MM.1S (cell line): ENCODE results near the gene CRKL.

Experiments
- EZH2 ChIP-seq: fragments of 300-600 bp; sonication (generic); optimal IDR thresholded peaks from 2 replicates; pipeline ENCODE3; 2017; ENCODE audit warnings: low read depth, mild to moderate bottlenecking, antibody characterized with exemption, low read length, mixed read lengths
- EZH2phosphoT487 ChIP-seq: fragments of 300-600 bp; sonication (generic); IDR thresholded peaks from 2 replicates; pipeline ENCODE4 v1.6.1; 2018; ENCODE audit warnings: antibody characterized with exemption, low read length
- TF ChIP-seq, protein P1 (sequence below): fragments of 300-600 bp; sonication (generic); IDR thresholded peaks from 2 replicates; pipeline ENCODE4 v1.5.1; 2016; ENCODE audit warnings: antibody characterized with exemption, low read length, mixed read lengths

GRCh38 chr22:21001601-21002325 lies 84.6 kb downstream of the CRKL start, which contains the start of gene THAP7:
- TF ChIP-seq EZH2phosphoT487 = no peak
- TF ChIP-seq, protein P1, sequence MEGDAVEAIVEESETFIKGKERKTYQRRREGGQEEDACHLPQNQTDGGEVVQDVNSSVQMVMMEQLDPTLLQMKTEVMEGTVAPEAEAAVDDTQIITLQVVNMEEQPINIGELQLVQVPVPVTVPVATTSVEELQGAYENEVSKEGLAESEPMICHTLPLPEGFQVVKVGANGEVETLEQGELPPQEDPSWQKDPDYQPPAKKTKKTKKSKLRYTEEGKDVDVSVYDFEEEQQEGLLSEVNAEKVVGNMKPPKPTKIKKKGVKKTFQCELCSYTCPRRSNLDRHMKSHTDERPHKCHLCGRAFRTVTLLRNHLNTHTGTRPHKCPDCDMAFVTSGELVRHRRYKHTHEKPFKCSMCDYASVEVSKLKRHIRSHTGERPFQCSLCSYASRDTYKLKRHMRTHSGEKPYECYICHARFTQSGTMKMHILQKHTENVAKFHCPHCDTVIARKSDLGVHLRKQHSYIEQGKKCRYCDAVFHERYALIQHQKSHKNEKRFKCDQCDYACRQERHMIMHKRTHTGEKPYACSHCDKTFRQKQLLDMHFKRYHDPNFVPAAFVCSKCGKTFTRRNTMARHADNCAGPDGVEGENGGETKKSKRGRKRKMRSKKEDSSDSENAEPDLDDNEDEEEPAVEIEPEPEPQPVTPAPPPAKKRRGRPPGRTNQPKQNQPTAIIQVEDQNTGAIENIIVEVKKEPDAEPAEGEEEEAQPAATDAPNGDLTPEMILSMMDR = no peak
- TF ChIP-seq EZH2 = no peak
